Suppressor macrophage treated with lipopolysaccharide for 1 hour (primary cell): ENCODE measurements around the gene ETNK2.

ENCODE experiments used
- DNase-seq, 3 donors: peaks; one replicate each; pipeline ENCODE4 v3.0.0-alpha.2; 2020 to 2022

Gene ETNK2

GRCh38 chr1:204146965-204147364 lies 4.9 kb downstream of the ETNK2 start:
- DNase-seq: no peak

GRCh38 chr1:204146309-204146708 lies 5.5 kb downstream of the ETNK2 start:
- no peak for DNase-seq

GRCh38 chr1:204145033-204145504 lies 6.8 kb downstream of the ETNK2 start:
- no peak for DNase-seq

GRCh38 chr1:204143276-204144041 lies 8.4 kb downstream of the ETNK2 start:
- DNase-seq: no peak

GRCh38 chr1:204142032-204142974 lies 9.5 kb downstream of the ETNK2 start:
- DNase-seq: no peak

- DNase-seq: no peak
Observed at GRCh38 chr1:204141131-204141530, 10.7 kb downstream of the ETNK2 start.

- DNase-seq: no peak
Observed at GRCh38 chr1:204139952-204140351, 11.9 kb downstream of the ETNK2 start.

- no peak for DNase-seq
Observed at GRCh38 chr1:204139088-204139487, 12.8 kb downstream of the ETNK2 start.

GRCh38 chr1:204136814-204137213 lies 15.0 kb downstream of the ETNK2 start:
- no peak for DNase-seq

- no peak for DNase-seq
Observed at GRCh38 chr1:204134103-204134502, 17.7 kb downstream of the ETNK2 start.

- DNase-seq: no peak
Observed at GRCh38 chr1:204132718-204133117, 19.1 kb downstream of the ETNK2 start.

- DNase-seq: no peak
Observed at GRCh38 chr1:204131978-204132377, 19.9 kb downstream of the ETNK2 start.

- no peak for DNase-seq
Observed at GRCh38 chr1:204130981-204131892, 20.6 kb downstream of the ETNK2 start.

- DNase-seq: no peak
Observed at GRCh38 chr1:204130178-204130577, 21.7 kb downstream of the ETNK2 start.

- peak; percentile 71 to 83 (median 74) for DNase-seq
Observed at GRCh38 chr1:204128964-204129896, 22.6 kb downstream of the ETNK2 start.

- DNase-seq: no peak
Observed at GRCh38 chr1:204128464-204128963, 23.3 kb downstream of the ETNK2 start.

- DNase-seq: peak; percentile 92 to 94 (median 93)
Observed at GRCh38 chr1:204127597-204128242, 24.1 kb downstream of the ETNK2 start.

- DNase-seq: no peak
Observed at GRCh38 chr1:204126956-204127355, 24.9 kb downstream of the ETNK2 start.

GRCh38 chr1:204126386-204126785 lies 25.5 kb downstream of the ETNK2 start:
- no peak for DNase-seq

- DNase-seq: no peak
Observed at GRCh38 chr1:204125759-204126351, 26.0 kb downstream of the ETNK2 start.
